ENCODE data around the gene TBC1D16.
"Not testable (repeated sequence)": the region's sequence is repeated elsewhere in the genome, so short reads cannot be mapped to it uniquely, and the experiment has no call there.

The TBC1D16 gene

DNA sequence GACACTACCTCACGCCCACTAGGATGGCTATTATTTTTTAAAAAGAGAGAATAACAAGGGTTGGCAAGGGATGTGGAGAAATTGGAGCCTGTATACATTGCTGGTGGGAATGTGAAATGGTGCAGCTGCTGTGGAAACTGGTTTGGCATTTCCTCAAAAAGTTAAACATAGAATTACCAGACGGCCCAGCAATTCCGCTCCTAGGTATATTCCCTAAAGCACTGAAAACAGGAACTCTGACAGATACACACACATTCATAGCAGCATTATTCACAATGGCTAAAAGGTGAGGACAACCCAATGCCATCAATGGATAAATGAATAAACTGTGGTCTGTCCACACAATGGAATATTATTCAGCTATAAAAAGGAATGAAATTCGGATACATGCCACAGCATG, 136.1 kb downstream of the TBC1D16 start:
- Histone ChIP-seq H3K9me2 (replicated peaks; ENCODE audit: low read depth, low read length) (no peaks in the 10 kb centered on the region), H3K9me3 (ENCODE audit: insufficient read depth, low read depth, low read length) (no peaks in the 10 kb centered on the region), H3F3A (ENCODE audit: low read depth) (no peaks in the 10 kb centered on the region), H3K9ac (ENCODE audit: low read depth, low read length, poor library complexity, severe bottlenecking) (no peak overlapping the region), H3K36me3 (ENCODE audit: insufficient read depth, low read length) (no peaks in the 10 kb centered on the region), H3K27me3 (ENCODE audit: insufficient read depth, low read length, poor library complexity, severe bottlenecking) (no peaks in the 10 kb centered on the region), H3K4me2 (ENCODE audit: low read depth, low read length, poor library complexity, severe bottlenecking) (no peak overlapping the region), H3K4me3 (ENCODE audit: low read length, poor library complexity, severe bottlenecking) (no peak overlapping the region), H3K79me2 (ENCODE audit: insufficient read depth, low read length) (no peaks in the 10 kb centered on the region), H3K4me1 (ENCODE audit: insufficient read depth, low read length, poor library complexity, severe bottlenecking) (no peaks in the 10 kb centered on the region), H4K20me1 (ENCODE audit: insufficient read depth, low read length, poor library complexity, severe bottlenecking) (no peaks in the 10 kb centered on the region), H2AFZ (ENCODE audit: low read length) (no peak overlapping the region)
- no peak for TF ChIP-seq EZH2phosphoT487 (IDR thresholded peaks at IDR 0.05; ENCODE audit: borderline replicate concordance)

DNA sequence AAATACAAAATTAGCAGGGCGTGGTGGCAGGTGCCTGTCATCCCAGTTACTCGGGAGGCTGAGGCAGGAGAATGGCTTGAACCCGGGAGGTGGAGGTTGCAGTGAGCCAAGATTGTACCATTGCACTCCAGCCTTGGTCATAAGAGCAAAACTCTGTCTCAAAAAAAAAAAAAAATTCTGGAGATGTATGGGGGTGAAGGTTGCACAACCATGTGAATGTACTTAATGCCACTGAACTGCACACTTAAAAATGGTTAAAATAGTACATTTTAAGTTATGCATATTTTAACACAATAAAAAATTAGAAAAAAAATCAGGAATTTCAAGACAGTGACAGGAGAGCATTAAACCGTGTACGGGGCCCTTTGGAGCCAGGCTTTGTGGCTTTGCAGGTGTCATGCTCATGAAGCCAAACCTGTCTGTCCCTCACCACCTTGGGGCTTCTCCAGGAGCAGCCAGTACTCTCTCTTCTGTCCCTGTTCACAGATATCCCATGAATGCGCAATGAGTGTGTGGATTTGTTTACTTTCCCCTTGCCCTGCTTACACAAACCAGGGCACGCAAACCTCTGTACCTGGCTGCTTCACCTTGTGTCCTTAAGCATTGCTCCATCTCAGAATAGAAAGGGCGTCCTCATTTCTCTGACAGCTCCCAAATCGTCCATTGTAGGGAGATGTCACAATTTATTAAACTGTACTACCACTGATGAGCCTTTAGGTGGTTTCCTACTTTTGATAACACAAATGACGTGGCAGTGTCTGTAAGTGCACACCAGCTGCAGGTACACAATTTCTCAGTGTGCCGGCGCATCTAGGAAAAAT, 138.2 kb downstream of the TBC1D16 start:
- Histone ChIP-seq H3K4me1 (ENCODE audit: insufficient read depth, low read length, poor library complexity, severe bottlenecking) (no peaks in the 10 kb centered on the region), H3K9me3 (ENCODE audit: insufficient read depth, low read depth, low read length) (no peaks in the 10 kb centered on the region), H3K4me2 (ENCODE audit: low read depth, low read length, poor library complexity, severe bottlenecking) (no peak overlapping the region), H3F3A (ENCODE audit: low read depth) (no peaks in the 10 kb centered on the region), H3K79me2 (ENCODE audit: insufficient read depth, low read length) (no peaks in the 10 kb centered on the region), H2AFZ (ENCODE audit: low read length) (no peak overlapping the region), H3K27me3 (ENCODE audit: insufficient read depth, low read length, poor library complexity, severe bottlenecking) (no peaks in the 10 kb centered on the region), H3K9ac (ENCODE audit: low read depth, low read length, poor library complexity, severe bottlenecking) (no peak overlapping the region), H3K4me3 (ENCODE audit: low read length, poor library complexity, severe bottlenecking) (no peak overlapping the region), H4K20me1 (ENCODE audit: insufficient read depth, low read length, poor library complexity, severe bottlenecking) (no peaks in the 10 kb centered on the region), H3K36me3 (ENCODE audit: insufficient read depth, low read length) (no peaks in the 10 kb centered on the region), H3K9me2 (replicated peaks; ENCODE audit: low read depth, low read length) (no peaks in the 10 kb centered on the region)
- TF ChIP-seq EZH2phosphoT487 (IDR thresholded peaks at IDR 0.05; ENCODE audit: borderline replicate concordance): no peak
- TF ChIP-seq, protein P1, sequence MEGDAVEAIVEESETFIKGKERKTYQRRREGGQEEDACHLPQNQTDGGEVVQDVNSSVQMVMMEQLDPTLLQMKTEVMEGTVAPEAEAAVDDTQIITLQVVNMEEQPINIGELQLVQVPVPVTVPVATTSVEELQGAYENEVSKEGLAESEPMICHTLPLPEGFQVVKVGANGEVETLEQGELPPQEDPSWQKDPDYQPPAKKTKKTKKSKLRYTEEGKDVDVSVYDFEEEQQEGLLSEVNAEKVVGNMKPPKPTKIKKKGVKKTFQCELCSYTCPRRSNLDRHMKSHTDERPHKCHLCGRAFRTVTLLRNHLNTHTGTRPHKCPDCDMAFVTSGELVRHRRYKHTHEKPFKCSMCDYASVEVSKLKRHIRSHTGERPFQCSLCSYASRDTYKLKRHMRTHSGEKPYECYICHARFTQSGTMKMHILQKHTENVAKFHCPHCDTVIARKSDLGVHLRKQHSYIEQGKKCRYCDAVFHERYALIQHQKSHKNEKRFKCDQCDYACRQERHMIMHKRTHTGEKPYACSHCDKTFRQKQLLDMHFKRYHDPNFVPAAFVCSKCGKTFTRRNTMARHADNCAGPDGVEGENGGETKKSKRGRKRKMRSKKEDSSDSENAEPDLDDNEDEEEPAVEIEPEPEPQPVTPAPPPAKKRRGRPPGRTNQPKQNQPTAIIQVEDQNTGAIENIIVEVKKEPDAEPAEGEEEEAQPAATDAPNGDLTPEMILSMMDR (conservative IDR thresholded peaks at IDR 0.05; ENCODE audit: low read length): no peak

DNA sequence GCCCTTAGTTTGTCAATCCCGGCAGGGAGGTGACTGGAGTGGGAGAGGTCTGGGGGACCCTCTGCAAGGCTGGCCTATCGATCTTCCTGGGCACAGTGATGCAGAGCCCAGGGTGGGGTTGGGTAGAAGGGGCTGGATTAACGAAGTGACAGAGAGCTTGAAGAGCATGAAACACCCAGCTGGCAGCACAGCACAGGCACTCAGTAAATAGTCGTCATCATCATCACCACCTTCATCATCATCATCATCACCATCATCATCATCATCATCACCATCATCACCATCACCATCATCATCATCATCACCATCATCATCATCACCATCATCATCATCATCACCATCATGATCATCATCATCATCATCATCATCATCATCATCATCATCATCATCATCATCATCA, 142.2 kb downstream of the TBC1D16 start:
- not testable (repeated sequence) for H3K9ac ChIP-seq (ENCODE audit: low read depth, low read length, poor library complexity, severe bottlenecking); H4K20me1 ChIP-seq (ENCODE audit: insufficient read depth, low read length, poor library complexity, severe bottlenecking); H3F3A ChIP-seq (ENCODE audit: low read depth); H3K4me3 ChIP-seq (ENCODE audit: low read length, poor library complexity, severe bottlenecking); H3K27me3 ChIP-seq (ENCODE audit: insufficient read depth, low read length, poor library complexity, severe bottlenecking); H3K9me3 ChIP-seq (ENCODE audit: insufficient read depth, low read depth, low read length); H3K4me1 ChIP-seq (ENCODE audit: insufficient read depth, low read length, poor library complexity, severe bottlenecking); H3K79me2 ChIP-seq (ENCODE audit: insufficient read depth, low read length); H3K9me2 ChIP-seq (replicated peaks; ENCODE audit: low read depth, low read length); H2AFZ ChIP-seq (ENCODE audit: low read length); H3K36me3 ChIP-seq (ENCODE audit: insufficient read depth, low read length); H3K4me2 ChIP-seq (ENCODE audit: low read depth, low read length, poor library complexity, severe bottlenecking)

DNA sequence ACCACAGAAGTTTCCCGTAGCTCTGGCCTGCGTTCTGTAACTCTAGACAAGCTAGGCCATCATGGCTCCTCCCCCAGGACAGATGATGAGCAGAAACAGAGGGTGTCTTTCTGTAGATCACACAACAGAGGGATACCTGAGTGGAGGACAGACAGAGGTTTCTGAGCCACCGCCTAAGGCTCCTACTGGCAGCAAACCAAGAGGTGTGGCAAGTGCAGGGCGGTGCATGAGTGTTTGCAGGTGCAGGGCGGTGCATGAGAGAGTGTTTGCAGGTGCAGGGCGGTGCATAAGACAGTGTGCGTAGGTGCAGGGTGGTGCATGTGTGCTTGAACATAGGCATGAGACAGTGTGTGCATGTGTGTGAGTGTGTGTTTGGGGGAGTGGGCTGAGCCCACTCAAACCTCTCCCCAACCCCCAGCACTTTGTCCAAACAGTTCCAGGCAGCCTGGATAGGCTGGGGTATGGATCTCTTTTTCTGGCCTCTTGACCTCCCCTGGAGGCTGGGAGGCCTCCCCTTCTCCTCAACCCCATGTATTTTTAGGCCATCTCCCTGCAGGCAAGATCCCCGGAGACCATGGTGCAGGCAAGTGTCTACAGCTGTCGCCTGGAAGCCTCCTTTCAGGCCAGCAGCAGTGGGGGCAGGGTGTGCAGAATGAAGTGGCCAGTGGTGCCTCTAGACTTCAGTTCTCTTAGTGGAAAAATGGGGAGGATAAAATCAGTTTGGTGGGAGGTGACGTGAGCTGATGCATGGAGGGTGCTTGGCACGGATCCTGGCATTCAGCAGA, 143.0 kb downstream of the TBC1D16 start:
- Histone ChIP-seq H3K4me2 (ENCODE audit: low read depth, low read length, poor library complexity, severe bottlenecking) (no peak overlapping the region), H3K9me3 (ENCODE audit: insufficient read depth, low read depth, low read length) (no peaks in the 10 kb centered on the region), H3K79me2 (ENCODE audit: insufficient read depth, low read length) (no peaks in the 10 kb centered on the region), H2AFZ (ENCODE audit: low read length) (no peak overlapping the region), H4K20me1 (ENCODE audit: insufficient read depth, low read length, poor library complexity, severe bottlenecking) (no peaks in the 10 kb centered on the region), H3K4me3 (ENCODE audit: low read length, poor library complexity, severe bottlenecking) (no peak overlapping the region), H3F3A (ENCODE audit: low read depth) (no peaks in the 10 kb centered on the region), H3K36me3 (ENCODE audit: insufficient read depth, low read length) (no peaks in the 10 kb centered on the region), H3K4me1 (ENCODE audit: insufficient read depth, low read length, poor library complexity, severe bottlenecking) (no peaks in the 10 kb centered on the region), H3K9ac (ENCODE audit: low read depth, low read length, poor library complexity, severe bottlenecking) (no peak overlapping the region), H3K27me3 (ENCODE audit: insufficient read depth, low read length, poor library complexity, severe bottlenecking) (no peaks in the 10 kb centered on the region), H3K9me2 (replicated peaks; ENCODE audit: low read depth, low read length) (no peaks in the 10 kb centered on the region)
- TF ChIP-seq, protein P1 (conservative IDR thresholded peaks at IDR 0.05; ENCODE audit: low read length): no peak
- no peak for TF ChIP-seq EZH2phosphoT487 (IDR thresholded peaks at IDR 0.05; ENCODE audit: borderline replicate concordance)

Data from Loucy (cell line).